Heart right ventricle (tissue), 16 donors: Measurements from ENCODE around the gene ARHGEF16. TPM values are rescaled to one million over a fixed set of nuclear protein-coding genes. Genes with fewer than 3 reads are reported as not detected.

Experiments
- ATAC-seq, 8 donors: fragments of 200-7000 bp; cut with Tn5 transposase; one replicate each; pipeline ENCODE4 v1.9.1; 2020; ENCODE audit warnings: mild to moderate bottlenecking in 8 of 8, moderate library complexity in 8 of 8, moderate number of reproducible peaks in 1 of 8
- DNase-seq, 2 donors: peaks; one replicate each; pipeline ENCODE4 v3.0.0-alpha.2; 2020
- H3K27ac ChIP-seq, 10 donors: fragments of 200-600 bp; sonication (generic) in 2 of 10; one replicate each; pipeline versions ENCODE4 v1.5.0 to v1.8.0; 2020 to 2022; ENCODE audit warnings: mild to moderate bottlenecking in 3 of 10
- H3K27me3 ChIP-seq, 7 donors: fragments of 200-600 bp; one replicate each; pipeline ENCODE4 v1.8.0; 2021 to 2022; ENCODE audit warnings: mild to moderate bottlenecking in 2 of 7
- H3K36me3 ChIP-seq, 9 donors: fragments of 200-600 bp; sonication (generic) in 1 of 9; one replicate each; pipeline versions ENCODE4 v1.5.0 to v1.8.0; 2020 to 2022; ENCODE audit warnings: mild to moderate bottlenecking in 2 of 9
- H3K4me1 ChIP-seq, 9 donors: fragments of 200-600 bp; sonication (generic) in 1 of 9; one replicate each; pipeline versions ENCODE4 v1.5.0 to v1.8.0; 2020 to 2022; ENCODE audit warnings: mild to moderate bottlenecking in 4 of 9
- H3K4me3 ChIP-seq, 10 donors: fragments of 200-600 bp; sonication (generic) in 2 of 10; one replicate each; pipeline versions ENCODE4 v1.5.0 to v1.8.0; 2020 to 2022; ENCODE audit warnings: mild to moderate bottlenecking in 7 of 10, moderate library complexity in 2 of 10
- H3K9me3 ChIP-seq, 11 donors: fragments of 200-600 bp in 10 of 11; sonication (generic) in 2 of 11; one replicate each; pipeline versions ENCODE4 v1.5.0 to v1.8.0; 2013 to 2022; ENCODE audit warnings: mild to moderate bottlenecking in 2 of 11, control low read depth in 1 of 11, moderate library complexity in 1 of 11
- CTCF ChIP-seq, 9 donors: fragments of 200-600 bp; sonication (generic) in 2 of 9; IDR thresholded peaks; one replicate each; pipeline versions ENCODE4 v1.5.0 to v1.8.0; 2021 to 2022; ENCODE audit warnings: antibody characterized with exemption in 9 of 9, mild to moderate bottlenecking in 5 of 9, moderate library complexity in 1 of 9
- WGBS, 2 donors: extraction: QIAGEN DNeasy Blood & Tissue Kit; methylation state at CpG; one replicate each; pipeline ENCODE4 v1.1.7; 2013; ENCODE audit warnings: inconsistent platforms in 1 of 2; 5-methylcytosine and 5-hydroxymethylcytosine counted together
- intact Hi-C, 10 donors: fragments of 100-400 bp; cut with DNase I; formaldehyde crosslinking; loops; one replicate each; pipeline versions ENCODE4 v1.11.1 to v1.14.2; 2022
- polyA plus RNA-seq, 2 donors: library from polyadenylated mRNA; stranded (reverse); fragments of 200-250 nt; gene quantifications; one replicate each; pipeline ENCODE4 v1.2.3, GENCODE V29; 2013
- total RNA-seq, 10 donors: library from RNA; stranded (reverse); fragmentation: NEBNext Ultra II Directional in 3 of 10; extraction: Animal tissue kit (Norgen Biotek cat#: 25700) in 3 of 10; gene quantifications; one replicate each; pipeline versions ENCODE4 v1.2.1 to v1.2.4, GENCODE V29; 2021 to 2023
- donor health status: Arrhythmogenic right ventricular cardiomyopathy.
- donor health status: ischemic (EF 13 %, LVEDD 7.1; RV severe dilation, severe dysfunction).
- donor health status: healthy with polysubstance abuse.
- donor health status: DM: no; HTN: yes; CAD: no.
- donor health status: DM: no; HTN: no; CAD: no.
- donor health status: ischemic (EF 25% LVEDD 6.9; RV normal size, moderate dysfunction).
- donor health status: ischemic (EF 25% LVEDD 5.7; RV mildly dilated, moderate dysfunction).
- donor health status: healthy.
- donor health status: DM: yes; HTN: yes; CAD: no.
- donor health status: Ischemic cardiomyopathy.
- donor health status: ischemic (EF 35%, LVEDD 5.7; RV mildly dilated, moderate dysfunction).
- donor health status: nonischemic (EF 11% LVEDD 7.7; RV severe dilation, severe dysfunction).
- donor health status: DM: yes; HTN: yes; CAD: no.
- donor health status: PGD.
- donor health status: ischemic (EF 29% LVEDD 5.4; RV normal size, mild dysfunction).
- donor health status: nonischemic (EF 23%, LVEDD 6.1; RV moderate dilation, normal function).

Gene ARHGEF16
- total and polyA plus RNA-seq, 12 donors, result 0.17 to 1.1 (median 0.40) TPM

- TF ChIP-seq CTCF (IDR thresholded peaks at IDR 0.05), result no peak
- Histone ChIP-seq H3K4me1 (peaks cover 5 to 31% (median 12%) of the 10 kb centered on the region in 9 donors), H3K36me3 (no peaks in the 10 kb centered on the region), H3K27me3 (no peaks in the 10 kb centered on the region), H3K9me3 (no peaks in the 10 kb centered on the region), H3K27ac (no peak overlapping the region), H3K4me3 (no peak overlapping the region)
- intact Hi-C loops, result no loop called here
- ATAC-seq (no peak), DNase-seq (peak in 1 of 2 donors; percentile 8)
- 90% methylated on average over 16 of the region's 16 CpGs for WGBS, 2 donors
These were observed 8.0 kb downstream of the ARHGEF16 start for GRCh38 chr1:3462356-3463012.

GRCh38 chr1:3463013-3463385 lies 8.5 kb downstream of the ARHGEF16 start:
- H3K27me3 ChIP-seq, result no peaks in the 10 kb centered on the region
- intact Hi-C loops, result no loop called here
- TF ChIP-seq CTCF (IDR thresholded peaks at IDR 0.05), result no peak
- no peaks in the 10 kb centered on the region for H3K36me3 ChIP-seq
- H3K27ac ChIP-seq, result no peak overlapping the region
- H3K4me3 ChIP-seq, result no peak overlapping the region
- ATAC-seq (no peak), DNase-seq (peak in 1 of 2 donors; percentile 12)
- WGBS, 2 donors, result 93 to 95% methylated on average over 22 of the region's 22 CpGs
- no peaks in the 10 kb centered on the region for H3K9me3 ChIP-seq
- peaks cover 3 to 26% (median 7%) of the 10 kb centered on the region in 9 donors for H3K4me1 ChIP-seq

GRCh38 chr1:3463408-3463863 lies 9.0 kb downstream of the ARHGEF16 start:
- 92 to 94% methylated on average over 20 of the region's 20 CpGs for WGBS, 2 donors
- no peak for TF ChIP-seq CTCF (IDR thresholded peaks at IDR 0.05)
- Histone ChIP-seq H3K27ac (no peak overlapping the region), H3K4me3 (no peak overlapping the region), H3K27me3 (no peaks in the 10 kb centered on the region), H3K9me3 (no peaks in the 10 kb centered on the region), H3K4me1 (peaks cover 0 to 21% (median 5%) of the 10 kb centered on the region in 9 donors), H3K36me3 (no peaks in the 10 kb centered on the region)
- ATAC-seq (no peak), DNase-seq (peak in 1 of 2 donors; percentile 5)
- intact Hi-C loops, result no loop called here

- DNase-seq, result no peak
- WGBS, 2 donors, result 89 to 91% methylated on average over 21 of the region's 21 CpGs
- peaks cover 0 to 18% (median 5%) of the 10 kb centered on the region in 9 donors for H3K4me1 ChIP-seq
These were observed 9.6 kb downstream of the ARHGEF16 start for GRCh38 chr1:3463891-3464648.

More at GRCh38 chr1:3463891-3464648, 9.6 kb downstream of the ARHGEF16 start:
- H3K36me3 ChIP-seq, result no peaks in the 10 kb centered on the region
- H3K27me3 ChIP-seq, result no peaks in the 10 kb centered on the region
- ATAC-seq, result no peak
- no peak overlapping the region for H3K4me3 ChIP-seq
- intact Hi-C loops, result no loop called here
- no peaks in the 10 kb centered on the region for H3K9me3 ChIP-seq
- no peak overlapping the region for H3K27ac ChIP-seq
- no peak for TF ChIP-seq CTCF (IDR thresholded peaks at IDR 0.05)
